Glutamatergic neuron (in vitro differentiated cells): ENCODE results near the gene PHC1. TPM values are rescaled to one million over a fixed set of nuclear protein-coding genes. Genes with fewer than 3 reads are reported as not detected.
"Not testable (repeated sequence)": the region's sequence is repeated elsewhere in the genome, so short reads cannot be mapped to it uniquely, and the experiment has no call there.

Experiments used
- DNase-seq: peaks from one replicate; pipeline ENCODE4 v3.0.0; 2022
- H3K27ac Mint-ChIP-seq: one replicate; pipeline ENCODE4 v1.8.0; 2020; ENCODE audit warnings: mild to moderate bottlenecking, mixed read lengths, inconsistent platforms; ENCODE audit not compliant: unreplicated experiment
- H3K27me3 Mint-ChIP-seq: one replicate; pipeline ENCODE4 v1.8.0; 2020; ENCODE audit warnings: mild to moderate bottlenecking, moderate library complexity, mixed read lengths, inconsistent platforms; ENCODE audit not compliant: unreplicated experiment
- H3K36me3 Mint-ChIP-seq: one replicate; pipeline ENCODE4 v1.8.0; 2020; ENCODE audit warnings: mild to moderate bottlenecking, mixed read lengths, inconsistent platforms; ENCODE audit not compliant: unreplicated experiment
- H3K4me1 Mint-ChIP-seq: one replicate; pipeline ENCODE4 v1.8.0; 2020; ENCODE audit warnings: mild to moderate bottlenecking, low read depth, mixed read lengths, inconsistent platforms; ENCODE audit not compliant: unreplicated experiment
- H3K4me3 Mint-ChIP-seq: one replicate; pipeline ENCODE4 v1.8.0; 2020; ENCODE audit warnings: mild to moderate bottlenecking, mixed read lengths, inconsistent platforms; ENCODE audit not compliant: unreplicated experiment
- H3K9me3 Mint-ChIP-seq: one replicate; pipeline ENCODE4 v1.8.0; 2020; ENCODE audit warnings: mild to moderate bottlenecking, moderate library complexity, mixed read lengths, inconsistent platforms; ENCODE audit not compliant: unreplicated experiment
- CTCF ChIP-seq: fragments of 200-600 bp; sonication (generic); IDR thresholded peaks from one replicate; pipeline ENCODE4 v1.5.0; 2021; ENCODE audit not compliant: partially characterized antibody, unreplicated experiment
- total RNA-seq: library from RNA; stranded (reverse); fragmentation: NEBNext Ultra II Directional; extraction: Animal tissue kit (Norgen Biotek cat#: 25700); gene quantifications from one replicate; pipeline ENCODE4 v1.2.1, GENCODE V29; 2021; ENCODE audit not compliant: unreplicated experiment

PHC1 gene
- total RNA-seq, 1 donor from 2014 or later = 59.8 TPM

GRCh38 chr12:8922544-8922943, 8.2 kb downstream of the PHC1 start:
- H3K4me1 Mint-ChIP-seq = no peaks in the 10 kb centered on the region
- no peaks in the 10 kb centered on the region for H3K27me3 Mint-ChIP-seq
- no peak for DNase-seq
- TF ChIP-seq CTCF = no peak
- H3K36me3 Mint-ChIP-seq = no peaks in the 10 kb centered on the region
- H3K9me3 Mint-ChIP-seq = no peaks in the 10 kb centered on the region
- no peak overlapping the region for H3K27ac Mint-ChIP-seq
- H3K4me3 Mint-ChIP-seq = no peak overlapping the region

- H3K4me3 Mint-ChIP-seq, H3K9me3 Mint-ChIP-seq, H3K4me1 Mint-ChIP-seq, H3K36me3 Mint-ChIP-seq, DNase-seq, H3K27ac Mint-ChIP-seq, H3K27me3 Mint-ChIP-seq: not testable (repeated sequence)
These were observed 16.5 kb downstream of the PHC1 start for GRCh38 chr12:8930655-8931323.

GRCh38 chr12:8932464-8932863, 18.2 kb downstream of the PHC1 start:
- H3K36me3 Mint-ChIP-seq = not testable (repeated sequence)

GRCh38 chr12:8934080-8934479, 19.8 kb downstream of the PHC1 start:
- not testable (repeated sequence) for H3K9me3 Mint-ChIP-seq, H3K27ac Mint-ChIP-seq, H3K4me1 Mint-ChIP-seq, H3K36me3 Mint-ChIP-seq, H3K27me3 Mint-ChIP-seq, DNase-seq, H3K4me3 Mint-ChIP-seq

More at GRCh38 chr12:8932464-8932863, 18.2 kb downstream of the PHC1 start:
- not testable (repeated sequence) for H3K27ac Mint-ChIP-seq, H3K4me1 Mint-ChIP-seq, DNase-seq, H3K27me3 Mint-ChIP-seq, H3K4me3 Mint-ChIP-seq, H3K9me3 Mint-ChIP-seq

GRCh38 chr12:8936735-8937134, 22.4 kb downstream of the PHC1 start:
- Mint-ChIP-seq H3K4me1 (no peaks in the 10 kb centered on the region), H3K27ac (no peak overlapping the region), H3K27me3 (peaks cover 4% of the 10 kb centered on the region), H3K4me3 (no peak overlapping the region), H3K9me3 (no peaks in the 10 kb centered on the region), H3K36me3 (no peaks in the 10 kb centered on the region)
- no peak for DNase-seq
- TF ChIP-seq CTCF = no peak

GRCh38 chr12:8937842-8938442, 23.6 kb downstream of the PHC1 start:
- H3K9me3 Mint-ChIP-seq, H3K27me3 Mint-ChIP-seq, H3K27ac Mint-ChIP-seq, H3K4me1 Mint-ChIP-seq, H3K4me3 Mint-ChIP-seq, H3K36me3 Mint-ChIP-seq, DNase-seq: not testable (repeated sequence)

GRCh38 chr12:8941691-8942478, 27.6 kb downstream of the PHC1 start:
- no peak for TF ChIP-seq CTCF
- no peaks in the 10 kb centered on the region for H3K9me3 Mint-ChIP-seq
- H3K27ac Mint-ChIP-seq = no peak overlapping the region
- H3K27me3 Mint-ChIP-seq = peaks cover 4% of the 10 kb centered on the region
- H3K4me1 Mint-ChIP-seq = no peaks in the 10 kb centered on the region
- no peaks in the 10 kb centered on the region for H3K36me3 Mint-ChIP-seq
- DNase-seq = no peak
- H3K4me3 Mint-ChIP-seq = no peak overlapping the region
